Mesenchymal stem cell (in vitro differentiated cells and primary cell): ENCODE results near the gene FHOD3.

ENCODE experiments used
- DNase-seq: peaks from one replicate; pipeline ENCODE4 v3.0.0-alpha.2; 2013
- H2AFZ ChIP-seq: one replicate; pipeline ENCODE4 v1.6.1; 2013; ENCODE audit warnings: low read depth, mild to moderate bottlenecking, control low read depth, inconsistent platforms, low read length, moderate library complexity
- H2AK5ac ChIP-seq: 2 replicates; pipeline ENCODE4 v1.6.1; 2013; ENCODE audit warnings: low read length, moderate library complexity, mild to moderate bottlenecking, inconsistent platforms; ENCODE audit not compliant: severe bottlenecking
- H2BK120ac ChIP-seq: one replicate; pipeline ENCODE4 v1.6.1; 2013; ENCODE audit warnings: low read depth, mild to moderate bottlenecking, inconsistent platforms, low read length, moderate library complexity
- H2BK12ac ChIP-seq, 2 experiments: one replicate each; pipeline ENCODE4 v1.6.1; 2013; ENCODE audit warnings: inconsistent platforms in 2 of 2, low read length in 2 of 2, mild to moderate bottlenecking in 2 of 2, moderate library complexity in 2 of 2, control low read depth in 1 of 2
- H2BK15ac ChIP-seq: one replicate; pipeline ENCODE4 v1.6.1; 2013; ENCODE audit warnings: mild to moderate bottlenecking, low read depth, inconsistent platforms; ENCODE audit not compliant: poor library complexity, severe bottlenecking
- H2BK5ac ChIP-seq: 2 replicates; pipeline ENCODE4 v1.6.1; 2013; ENCODE audit warnings: low read depth, mild to moderate bottlenecking, low read length, control low read depth, inconsistent platforms; ENCODE audit not compliant: poor library complexity, severe bottlenecking
- H3K14ac ChIP-seq, 2 experiments: one replicate each; pipeline ENCODE4 v1.6.1; 2013; ENCODE audit warnings: inconsistent platforms in 2 of 2, low read length in 2 of 2, control low read depth in 1 of 2, mild to moderate bottlenecking in 1 of 2, moderate library complexity in 1 of 2
- H3K18ac ChIP-seq, 2 experiments: one replicate each; pipeline ENCODE4 v1.6.1; 2013; ENCODE audit warnings: inconsistent platforms in 2 of 2, low read length in 2 of 2, control low read depth in 1 of 2, low read depth in 1 of 2, mild to moderate bottlenecking in 1 of 2
- H3K23ac ChIP-seq, 2 experiments: one replicate each; pipeline ENCODE4 v1.6.1; 2013; ENCODE audit warnings: inconsistent platforms in 2 of 2, low read length in 2 of 2, mild to moderate bottlenecking in 2 of 2, moderate library complexity in 2 of 2, control low read depth in 1 of 2
- H3K27ac ChIP-seq: 2 replicates; pipeline ENCODE4 v1.5.1; 2013; ENCODE audit warnings: mild to moderate bottlenecking, moderate library complexity, low read length, control low read depth, inconsistent platforms; ENCODE audit not compliant: poor library complexity, severe bottlenecking
- H3K27me3 ChIP-seq, 2 experiments: 2 replicates each; pipeline versions ENCODE4 v1.6.1 to v1.7.0; 2013; ENCODE audit warnings: low read length in 2 of 2, mild to moderate bottlenecking in 2 of 2, moderate library complexity in 2 of 2, control low read depth in 1 of 2, inconsistent platforms in 1 of 2; ENCODE audit not compliant: control insufficient read depth in 1 of 2, insufficient read depth in 1 of 2
- H3K36me3 ChIP-seq, 2 experiments: 2 replicates each; pipeline versions ENCODE4 v1.6.1 to v1.7.0; 2013; ENCODE audit warnings: low read length in 2 of 2, control low read depth in 1 of 2, inconsistent platforms in 1 of 2, low read depth in 1 of 2, mild to moderate bottlenecking in 1 of 2; ENCODE audit not compliant: insufficient read depth in 2 of 2, control insufficient read depth in 1 of 2
- H3K4ac ChIP-seq, 2 experiments: one replicate each; pipeline ENCODE4 v1.6.1; 2013; ENCODE audit warnings: inconsistent platforms in 2 of 2, low read length in 2 of 2, mild to moderate bottlenecking in 2 of 2, moderate library complexity in 2 of 2, control low read depth in 1 of 2, low read depth in 1 of 2
- H3K4me1 ChIP-seq: 2 replicates; pipeline ENCODE4 v1.6.1; 2013; ENCODE audit warnings: low read depth, low read length, control low read depth; ENCODE audit not compliant: control insufficient read depth, insufficient read depth
- H3K4me2 ChIP-seq: 2 replicates; pipeline ENCODE4 v1.6.1; 2013; ENCODE audit warnings: low read length, mild to moderate bottlenecking, inconsistent platforms; ENCODE audit not compliant: poor library complexity, severe bottlenecking
- H3K4me3 ChIP-seq, 2 experiments: 2 replicates each; pipeline versions ENCODE4 v1.5.1 to v1.7.0; 2013; ENCODE audit warnings: low read length in 2 of 2, mild to moderate bottlenecking in 2 of 2, control low read depth in 1 of 2, low read depth in 1 of 2; ENCODE audit not compliant: insufficient read depth in 1 of 2
- H3K79me1 ChIP-seq: replicated peaks from 2 replicates; pipeline ENCODE4 v1.6.1; 2013; ENCODE audit warnings: mild to moderate bottlenecking, control low read depth, low read length, inconsistent platforms; ENCODE audit not compliant: poor library complexity, severe bottlenecking
- H3K9ac ChIP-seq: 2 replicates; pipeline ENCODE4 v1.7.0; 2013; ENCODE audit warnings: mild to moderate bottlenecking, low read length, moderate library complexity
- H3K9me3 ChIP-seq: 2 replicates; pipeline ENCODE4 v1.7.0; 2013; ENCODE audit warnings: mild to moderate bottlenecking, low read length; ENCODE audit not compliant: control insufficient read depth
- H4K8ac ChIP-seq: one replicate; pipeline ENCODE4 v1.6.1; 2013; ENCODE audit warnings: inconsistent platforms, mild to moderate bottlenecking, low read length, moderate library complexity
- H4K91ac ChIP-seq: one replicate; pipeline ENCODE4 v1.6.1; 2013; ENCODE audit warnings: mild to moderate bottlenecking, low read length, inconsistent platforms
- WGBS: methylation state at CpG from one replicate; pipeline ENCODE4 v1.1.7; 2013; ENCODE audit warnings: mixed read lengths; 5-methylcytosine and 5-hydroxymethylcytosine counted together

Gene FHOD3

GRCh38 chr18:36458306-36458705 lies 160.8 kb downstream of the FHOD3 start:
- H3K27ac ChIP-seq = no peak overlapping the region
- no peak overlapping the region for H3K23ac ChIP-seq
- H2BK12ac ChIP-seq = no peak overlapping the region
- H3K9ac ChIP-seq = no peak overlapping the region
- H3K18ac ChIP-seq = no peak overlapping the region
- H4K8ac ChIP-seq = no peak overlapping the region
- no peak overlapping the region for H2BK15ac ChIP-seq
- no peak overlapping the region for H2AFZ ChIP-seq
- H3K27me3 ChIP-seq = no peaks in the 10 kb centered on the region
- DNase-seq = no peak
- no CpG with 5 or more reads among the region's 1 CpG for WGBS
- H2BK5ac ChIP-seq = no peak overlapping the region
- H3K9me3 ChIP-seq = no peaks in the 10 kb centered on the region
- no peak overlapping the region for H2BK120ac ChIP-seq
- no peak overlapping the region for H4K91ac ChIP-seq
- H3K4me1 ChIP-seq = peaks cover 10% of the 10 kb centered on the region
- H3K36me3 ChIP-seq = no peaks in the 10 kb centered on the region
- H2AK5ac ChIP-seq = no peak overlapping the region
- H3K4me3 ChIP-seq = no peak overlapping the region
- no peak overlapping the region for H3K14ac ChIP-seq
- no peak overlapping the region for H3K4ac ChIP-seq
- no peak overlapping the region for H3K4me2 ChIP-seq
- H3K79me1 ChIP-seq = peaks cover 39% of the 10 kb centered on the region

GRCh38 chr18:36459203-36459602 lies 161.7 kb downstream of the FHOD3 start:
- Histone ChIP-seq H3K4ac (no peak overlapping the region), H3K4me3 (no peak overlapping the region), H3K4me1 (peaks cover 11% of the 10 kb centered on the region), H3K9ac (no peak overlapping the region), H3K27me3 (no peaks in the 10 kb centered on the region), H2BK12ac (no peak overlapping the region), H4K91ac (no peak overlapping the region), H3K36me3 (no peaks in the 10 kb centered on the region), H4K8ac (no peak overlapping the region), H2BK120ac (no peak overlapping the region), H2BK15ac (no peak overlapping the region), H3K27ac (no peak overlapping the region), H3K4me2 (no peak overlapping the region), H2AFZ (no peak overlapping the region), H3K23ac (no peak overlapping the region), H3K18ac (peak overlapping the region in 1 of 2 experiments; percentile 38), H3K14ac (no peak overlapping the region), H3K9me3 (no peaks in the 10 kb centered on the region), H2BK5ac (no peak overlapping the region), H2AK5ac (no peak overlapping the region), H3K79me1 (peaks cover 35% of the 10 kb centered on the region)
- no peak for DNase-seq
- WGBS = 88% methylated on average over 4 of the region's 4 CpGs

GRCh38 chr18:36459786-36460185 lies 162.3 kb downstream of the FHOD3 start:
- H3K27me3 ChIP-seq = no peaks in the 10 kb centered on the region
- H3K23ac ChIP-seq = no peak overlapping the region
- H3K79me1 ChIP-seq = peaks cover 34% of the 10 kb centered on the region
- H3K4me2 ChIP-seq = no peak overlapping the region
- no peak overlapping the region for H3K18ac ChIP-seq
- H3K9ac ChIP-seq = no peak overlapping the region
- H2AK5ac ChIP-seq = no peak overlapping the region
- no peak for DNase-seq
- H2BK15ac ChIP-seq = no peak overlapping the region
- H2BK12ac ChIP-seq = no peak overlapping the region
- H3K9me3 ChIP-seq = no peaks in the 10 kb centered on the region
- H3K4ac ChIP-seq = no peak overlapping the region
- no peak overlapping the region for H3K14ac ChIP-seq
- no peaks in the 10 kb centered on the region for H3K36me3 ChIP-seq
- no peak overlapping the region for H3K4me3 ChIP-seq
- H2BK5ac ChIP-seq = no peak overlapping the region
- WGBS = 69% methylated on average over 2 of the region's 3 CpGs
- no peak overlapping the region for H2AFZ ChIP-seq
- no peak overlapping the region for H4K91ac ChIP-seq
- H4K8ac ChIP-seq = no peak overlapping the region
- peaks cover 11% of the 10 kb centered on the region for H3K4me1 ChIP-seq
- no peak overlapping the region for H2BK120ac ChIP-seq
- H3K27ac ChIP-seq = no peak overlapping the region

- no peak overlapping the region for H2AFZ ChIP-seq
- H3K79me1 ChIP-seq = peaks cover 36% of the 10 kb centered on the region
- H3K4me3 ChIP-seq = no peak overlapping the region
- no peak overlapping the region for H3K4ac ChIP-seq
- H4K91ac ChIP-seq = no peak overlapping the region
- H3K4me1 ChIP-seq = peaks cover 13% of the 10 kb centered on the region
- no peak overlapping the region for H2BK15ac ChIP-seq
- H2AK5ac ChIP-seq = no peak overlapping the region
- H4K8ac ChIP-seq = no peak overlapping the region
- H3K18ac ChIP-seq = no peak overlapping the region
- no peak overlapping the region for H3K4me2 ChIP-seq
- no peak overlapping the region for H3K23ac ChIP-seq
- no peak overlapping the region for H3K9ac ChIP-seq
- H3K36me3 ChIP-seq = no peaks in the 10 kb centered on the region
- H3K27ac ChIP-seq = no peak overlapping the region
- no peaks in the 10 kb centered on the region for H3K27me3 ChIP-seq
- WGBS = 83% methylated on average over 2 of the region's 2 CpGs
- no peak overlapping the region for H2BK120ac ChIP-seq
- no peak overlapping the region for H2BK5ac ChIP-seq
- H3K9me3 ChIP-seq = no peaks in the 10 kb centered on the region
- no peak overlapping the region for H2BK12ac ChIP-seq
- no peak for DNase-seq
- no peak overlapping the region for H3K14ac ChIP-seq
These were observed 162.9 kb downstream of the FHOD3 start for GRCh38 chr18:36460324-36460850.
